ENCODE data around the gene APLP1. TPM values are rescaled to one million over a fixed set of nuclear protein-coding genes. Genes with fewer than 3 reads are reported as not detected.

APLP1 gene
- total and polyA plus RNA-seq, 2 donors from 2014 or later, result 3.8 to 13.6 TPM

GRCh38 chr19:35919306-35919705 is 50.9 kb downstream of the APLP1 start:
- TF ChIP-seq CTCF (IDR thresholded peaks at IDR 0.05; ENCODE audit: borderline replicate concordance, extremely low read depth, insufficient read depth), result no peak
- no peak overlapping the region for H3K27ac ChIP-seq (ENCODE audit: low read depth in 2 of 2, low read length in 2 of 2)
- no peaks in the 10 kb centered on the region for H3K4me1 ChIP-seq (ENCODE audit: control insufficient read depth in 2 of 3, insufficient read depth in 2 of 3, low read depth in 1 of 3, low read length in 3 of 3)
- H3K4me3 ChIP-seq (ENCODE audit: low read length in 3 of 3), result no peak overlapping the region
- H3K36me3 ChIP-seq (ENCODE audit: control insufficient read depth in 2 of 3, insufficient read depth in 3 of 3, low read length in 3 of 3), result no peaks in the 10 kb centered on the region
- DNase-seq, result peak in 1 of 5 donors; percentile 8
- no peaks in the 10 kb centered on the region for H3K27me3 ChIP-seq (ENCODE audit: control insufficient read depth, insufficient read depth, low read length)
- intact Hi-C loops (cut with DNase I), result no loop called here
- no peak overlapping the region for H3K9ac ChIP-seq (ENCODE audit: low read length in 3 of 3)
- no peak for FAIRE-seq
- no peaks in the 10 kb centered on the region for H3K9me3 ChIP-seq (ENCODE audit: control insufficient read depth in 2 of 3, insufficient read depth in 1 of 3, low read length in 3 of 3)

DNA sequence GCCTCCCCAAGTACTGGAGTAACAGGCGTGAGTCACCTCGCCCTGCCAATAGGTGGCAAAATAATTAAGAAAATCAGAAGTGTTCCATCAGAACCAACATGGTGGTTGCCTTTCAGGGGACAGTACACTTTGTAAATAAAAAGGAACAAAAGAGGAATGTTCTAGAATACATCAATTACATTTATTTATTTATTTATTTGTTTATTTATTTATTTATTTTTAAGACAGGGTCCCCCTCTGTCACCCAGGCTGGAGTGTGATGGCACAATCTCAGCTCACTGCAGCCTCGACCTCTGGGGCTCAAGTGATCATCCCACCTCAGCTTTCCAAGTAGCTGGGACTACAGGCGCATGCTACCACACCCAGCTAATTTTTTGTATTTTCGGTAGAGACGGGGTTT is 52.6 kb downstream of the APLP1 start:
- intact Hi-C loops (cut with DNase I), result no loop called here
- H3K9me3 ChIP-seq (ENCODE audit: control insufficient read depth in 2 of 3, insufficient read depth in 1 of 3, low read length in 3 of 3), result peaks cover 0 to 5% (median 0%) of the 10 kb centered on the region in 3 donors
- H3K4me1 ChIP-seq (ENCODE audit: control insufficient read depth in 2 of 3, insufficient read depth in 2 of 3, low read depth in 1 of 3, low read length in 3 of 3), result no peaks in the 10 kb centered on the region
- no peak overlapping the region for H3K9ac ChIP-seq (ENCODE audit: low read length in 3 of 3)
- DNase-seq (peak in 1 of 5 donors; percentile 8), FAIRE-seq (no peak)
- H3K36me3 ChIP-seq (ENCODE audit: control insufficient read depth in 2 of 3, insufficient read depth in 3 of 3, low read length in 3 of 3), result no peaks in the 10 kb centered on the region
- TF ChIP-seq CTCF (IDR thresholded peaks at IDR 0.05; ENCODE audit: borderline replicate concordance, extremely low read depth, insufficient read depth), result no peak
- H3K27me3 ChIP-seq (ENCODE audit: control insufficient read depth, insufficient read depth, low read length), result no peaks in the 10 kb centered on the region
- H3K27ac ChIP-seq (ENCODE audit: low read depth in 2 of 2, low read length in 2 of 2), result no peak overlapping the region
- H3K4me3 ChIP-seq (ENCODE audit: low read length in 3 of 3), result no peak overlapping the region

GRCh38 chr19:35925501-35925900 is 57.1 kb downstream of the APLP1 start:
- Histone ChIP-seq H3K9me3 (ENCODE audit: control insufficient read depth in 2 of 3, insufficient read depth in 1 of 3, low read length in 3 of 3) (peaks cover 0 to 5% (median 0%) of the 10 kb centered on the region in 3 donors), H3K4me1 (ENCODE audit: control insufficient read depth in 2 of 3, insufficient read depth in 2 of 3, low read depth in 1 of 3, low read length in 3 of 3) (no peaks in the 10 kb centered on the region), H3K27me3 (ENCODE audit: control insufficient read depth, insufficient read depth, low read length) (no peaks in the 10 kb centered on the region), H3K4me3 (ENCODE audit: low read length in 3 of 3) (no peak overlapping the region), H3K27ac (ENCODE audit: low read depth in 2 of 2, low read length in 2 of 2) (no peak overlapping the region), H3K36me3 (ENCODE audit: control insufficient read depth in 2 of 3, insufficient read depth in 3 of 3, low read length in 3 of 3) (no peaks in the 10 kb centered on the region), H3K9ac (ENCODE audit: low read length in 3 of 3) (no peak overlapping the region)
- intact Hi-C loops (cut with DNase I), result no loop called here
- no peak for TF ChIP-seq CTCF (IDR thresholded peaks at IDR 0.05; ENCODE audit: borderline replicate concordance, extremely low read depth, insufficient read depth)
- DNase-seq (no peak), FAIRE-seq (no peak)

GRCh38 chr19:35928507-35928906 is 60.1 kb downstream of the APLP1 start:
- no peak for TF ChIP-seq CTCF (IDR thresholded peaks at IDR 0.05; ENCODE audit: borderline replicate concordance, extremely low read depth, insufficient read depth)
- Histone ChIP-seq H3K27me3 (ENCODE audit: control insufficient read depth, insufficient read depth, low read length) (no peaks in the 10 kb centered on the region), H3K4me3 (ENCODE audit: low read length in 3 of 3) (no peak overlapping the region), H3K4me1 (ENCODE audit: control insufficient read depth in 2 of 3, insufficient read depth in 2 of 3, low read depth in 1 of 3, low read length in 3 of 3) (peaks cover 0 to 2% (median 0%) of the 10 kb centered on the region in 3 donors), H3K9me3 (ENCODE audit: control insufficient read depth in 2 of 3, insufficient read depth in 1 of 3, low read length in 3 of 3) (peaks cover 0 to 5% (median 0%) of the 10 kb centered on the region in 3 donors), H3K36me3 (ENCODE audit: control insufficient read depth in 2 of 3, insufficient read depth in 3 of 3, low read length in 3 of 3) (no peaks in the 10 kb centered on the region), H3K27ac (ENCODE audit: low read depth in 2 of 2, low read length in 2 of 2) (no peak overlapping the region), H3K9ac (ENCODE audit: low read length in 3 of 3) (no peak overlapping the region)
- DNase-seq, result peak in 1 of 5 donors; percentile 30
- no peak for FAIRE-seq
- intact Hi-C loops (cut with DNase I), result no loop called here

Data from kidney (tissue), 14 donors.